Activated gamma-delta T cell treated with Interleukin-2 at 50 U/mL for 16 hours (primary cell): ENCODE data around the gene TIAM1.

Source experiments
- DNase-seq: peaks from one replicate; pipeline ENCODE4 v3.0.0-alpha.2; 2020

TIAM1 gene

DNA sequence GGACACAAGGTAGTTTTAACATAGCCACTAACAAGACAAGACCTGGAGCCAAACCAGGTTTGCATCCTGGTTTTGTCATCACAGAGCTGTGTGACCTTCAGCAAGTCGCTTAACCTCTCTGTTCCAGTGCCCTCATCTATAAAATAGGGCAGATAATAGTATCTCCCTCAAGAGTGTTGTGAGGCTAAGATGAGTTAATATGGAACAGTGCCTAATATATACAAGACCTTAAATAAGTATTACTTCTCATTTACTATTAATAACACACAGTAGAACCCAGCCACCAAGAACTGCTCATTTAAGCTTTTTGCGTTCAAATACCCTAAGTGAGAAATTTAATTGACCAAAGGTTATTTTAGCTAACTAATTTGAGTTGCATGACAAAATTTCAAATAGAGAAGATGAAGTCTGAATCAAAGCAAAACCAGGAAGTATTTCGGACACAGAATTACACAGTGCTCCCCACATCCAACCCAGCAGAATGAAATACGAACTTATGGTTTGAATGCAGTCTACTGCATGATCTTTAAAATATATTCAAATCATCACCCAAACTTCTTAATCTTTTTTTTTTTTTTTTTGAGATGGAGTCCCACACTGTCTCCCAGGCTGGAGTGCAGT, 181.9 kb downstream of the TIAM1 start:
- DNase-seq, result no peak

DNA sequence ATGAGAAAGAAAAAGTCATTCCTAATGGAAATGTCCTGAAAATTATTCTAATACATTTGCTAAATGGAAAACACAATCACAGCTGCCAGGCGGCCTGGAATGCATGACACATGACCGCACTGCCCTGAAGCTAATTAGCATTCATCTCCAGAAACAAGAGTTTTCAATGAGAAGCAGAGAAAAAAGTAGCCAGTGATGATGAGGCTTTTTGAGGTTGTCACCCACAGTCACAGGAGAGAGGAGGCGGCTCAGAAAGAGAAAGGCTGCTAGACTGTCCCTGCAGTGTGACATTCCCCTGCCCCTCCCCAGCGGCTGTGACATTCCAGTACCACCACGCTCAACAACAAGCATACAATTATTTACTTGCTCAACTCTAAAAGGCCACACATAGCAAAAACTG, 182.9 kb downstream of the TIAM1 start:
- DNase-seq, result no peak

DNA sequence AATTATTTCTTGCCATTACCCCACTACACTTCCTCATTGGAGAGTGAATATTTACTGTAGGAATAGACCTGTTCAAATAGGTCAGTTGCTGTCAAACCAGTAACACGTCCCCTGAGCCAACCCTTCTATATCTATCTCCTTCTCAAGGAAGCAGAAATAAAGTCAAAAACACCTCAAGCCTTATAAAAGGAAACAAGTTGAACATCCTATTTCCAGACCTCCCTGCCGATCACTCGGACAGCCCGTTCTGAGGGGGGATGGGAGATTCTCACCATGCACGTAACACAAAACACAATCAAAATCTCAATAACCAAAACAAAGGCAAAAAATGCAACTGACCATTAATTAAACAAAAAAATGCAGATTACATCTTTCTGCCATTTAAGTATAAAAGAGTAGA, 184.3 kb downstream of the TIAM1 start:
- no peak for DNase-seq

DNA sequence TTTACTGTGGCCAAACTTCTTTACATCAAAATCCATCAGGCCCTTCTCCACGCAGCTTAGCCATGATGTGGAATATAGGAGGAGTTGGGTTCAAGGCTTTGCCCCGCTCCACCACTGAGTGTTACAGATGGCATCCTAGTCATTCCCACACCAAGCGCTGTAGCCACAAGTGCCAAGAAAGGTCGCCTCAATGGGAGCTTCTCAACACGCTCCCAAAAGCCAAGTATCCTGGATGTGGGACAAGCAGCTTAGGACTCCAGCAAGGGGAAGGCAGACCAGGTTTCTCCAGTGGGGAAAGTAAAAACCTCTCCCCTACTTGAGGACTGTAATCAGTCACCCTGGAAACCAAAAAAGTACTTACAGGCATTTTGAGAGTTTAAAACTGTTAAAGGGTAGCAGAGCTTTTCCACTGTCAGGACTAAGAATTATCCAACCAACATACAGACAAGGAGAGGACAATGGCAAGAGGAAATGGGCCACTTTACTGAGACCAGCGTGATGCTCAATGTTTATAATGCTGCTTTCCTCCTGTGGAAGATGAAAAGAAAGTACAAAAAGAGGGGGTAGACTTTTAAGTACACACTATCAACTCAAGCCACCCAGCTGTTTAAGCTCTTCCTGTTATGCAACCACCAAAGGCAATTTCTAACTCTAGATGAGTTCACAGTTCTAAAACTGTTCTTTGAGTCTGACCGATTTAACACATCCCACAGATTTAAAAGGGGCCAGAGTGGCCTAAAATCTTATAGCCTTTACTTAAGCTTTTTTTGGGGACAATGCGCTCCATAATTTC, 185.1 kb downstream of the TIAM1 start:
- DNase-seq, result no peak

DNA sequence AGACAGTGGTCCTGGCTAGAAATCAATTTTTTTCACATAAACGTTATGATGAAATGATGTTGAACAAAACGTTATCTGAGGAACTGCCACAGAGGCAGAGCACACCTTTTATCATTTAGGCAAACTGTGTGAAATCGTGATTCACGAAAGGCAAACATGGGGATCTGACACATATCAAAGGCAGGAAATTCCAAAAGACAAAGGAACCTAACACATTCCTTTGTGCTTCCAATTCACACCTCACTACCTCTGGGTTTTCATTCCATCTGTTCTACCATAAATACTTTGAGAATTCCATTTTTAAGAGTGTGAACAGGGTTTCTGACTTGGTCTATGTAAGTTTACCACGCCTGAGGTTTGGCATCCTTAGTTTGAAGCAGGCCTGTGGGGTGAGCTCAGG, 186.3 kb downstream of the TIAM1 start:
- no peak for DNase-seq

DNA sequence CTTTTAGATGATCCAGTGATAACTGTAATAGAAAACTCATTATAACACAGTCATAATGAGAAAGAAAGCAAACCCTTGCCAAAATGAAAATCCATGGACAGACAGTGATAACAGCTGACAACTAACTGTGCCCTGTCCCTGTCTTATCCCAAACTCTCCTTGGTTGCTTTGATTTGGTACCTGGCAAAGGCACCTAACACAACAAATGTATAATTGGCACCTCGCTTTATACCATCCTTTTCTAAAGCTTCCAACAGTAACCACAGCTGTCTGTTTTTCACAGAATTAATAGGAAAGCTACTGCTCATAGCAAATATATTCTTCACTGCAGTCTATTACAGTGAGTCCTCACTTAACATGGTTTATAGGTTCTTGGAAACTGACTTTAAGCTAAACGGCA, 187.4 kb downstream of the TIAM1 start:
- no peak for DNase-seq

DNA sequence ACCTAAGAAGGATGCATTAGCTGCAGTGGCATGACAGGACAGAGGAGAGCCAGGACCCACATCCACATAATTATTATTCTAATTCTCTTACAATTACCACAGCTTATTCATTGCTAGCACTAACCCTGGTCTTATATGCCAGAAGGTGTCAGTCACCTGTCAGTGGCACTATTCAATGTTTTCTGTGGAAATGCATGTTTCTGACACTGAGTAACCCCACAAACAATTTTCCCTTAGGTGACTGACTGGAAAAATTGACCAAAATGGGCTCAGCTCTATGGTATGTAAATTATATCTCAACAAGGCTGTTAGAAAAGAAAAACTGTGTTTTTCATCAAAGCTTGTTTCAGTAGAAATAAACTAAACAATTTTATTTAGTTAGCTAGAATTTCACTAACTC, 187.9 kb downstream of the TIAM1 start:
- no peak for DNase-seq

DNA sequence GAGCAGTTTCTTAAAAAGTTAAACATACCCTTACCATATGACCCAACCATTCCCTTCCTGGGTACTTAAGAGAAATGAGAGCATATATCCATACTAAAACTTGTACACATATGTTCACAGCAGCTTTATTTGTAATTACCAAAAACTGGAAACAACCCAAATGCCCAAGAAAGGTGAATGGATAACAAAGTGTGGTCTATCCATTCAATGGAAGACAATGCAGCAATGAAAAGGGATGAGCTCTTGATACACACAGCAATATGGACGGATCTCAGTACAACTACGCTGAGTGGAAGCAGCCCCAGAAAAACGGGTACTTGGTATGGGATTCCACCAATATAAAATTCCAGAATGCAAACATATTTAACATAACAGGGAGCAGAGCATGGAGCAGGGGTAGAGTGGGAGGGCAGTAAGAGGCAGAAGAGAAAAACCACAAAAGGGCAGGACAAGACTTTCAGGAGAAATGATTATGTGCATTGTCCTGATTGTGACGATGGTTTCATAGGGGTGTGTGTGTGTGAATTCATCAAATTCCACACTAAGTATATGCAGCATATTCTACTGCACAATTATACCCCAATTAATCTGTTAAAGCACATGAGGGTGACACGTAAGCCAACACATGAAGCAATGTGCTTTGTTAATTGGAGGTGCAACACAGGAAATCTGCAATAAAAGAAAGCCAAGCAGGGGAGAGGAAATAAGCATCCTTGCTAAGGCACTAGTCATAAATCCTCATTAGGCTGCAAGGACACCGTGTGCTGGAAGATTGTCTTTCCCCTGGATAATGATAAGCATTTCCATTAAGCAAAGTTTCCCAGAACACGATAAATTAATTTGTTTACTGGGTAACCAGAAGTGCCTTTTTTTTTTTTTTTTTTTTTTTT, 192.7 kb downstream of the TIAM1 start:
- DNase-seq, result no peak

DNA sequence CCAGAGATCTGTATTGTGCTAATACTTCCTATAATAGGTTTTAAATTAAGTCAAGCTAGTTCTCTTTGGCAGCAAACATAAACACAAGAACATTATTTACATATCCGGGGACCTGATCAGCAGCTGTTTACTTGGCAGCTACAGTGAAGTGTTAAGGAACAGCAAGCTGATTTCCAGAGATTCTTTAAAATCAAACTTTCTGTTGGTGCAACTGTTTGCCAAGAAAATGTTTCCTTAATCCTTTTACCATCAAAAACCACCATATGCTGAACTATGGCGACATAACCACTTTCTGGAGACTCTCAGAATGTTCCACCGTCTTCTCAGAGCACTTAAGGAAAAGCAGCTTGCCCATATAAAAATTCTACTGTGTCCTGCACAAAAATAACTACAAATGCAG, 198.8 kb downstream of the TIAM1 start:
- no peak for DNase-seq

DNA sequence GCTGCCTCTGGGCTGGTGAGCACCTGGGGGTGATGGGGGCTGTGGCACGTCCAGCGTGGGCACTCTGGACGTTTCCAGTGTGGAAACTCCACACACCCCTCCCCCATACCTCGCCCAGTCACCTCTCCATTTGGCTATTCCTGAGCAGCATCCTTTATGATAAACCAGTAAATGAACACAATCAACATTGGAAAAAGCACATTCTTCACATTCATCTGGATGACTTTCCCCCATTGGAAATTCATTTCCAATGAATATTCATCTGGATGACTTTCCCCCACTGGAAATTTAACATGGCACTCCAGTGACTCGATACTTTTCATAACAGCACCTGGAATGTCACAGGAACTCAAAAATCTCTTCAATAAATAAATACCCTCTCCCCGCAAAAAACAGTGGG, 201.0 kb downstream of the TIAM1 start:
- DNase-seq, result no peak

DNA sequence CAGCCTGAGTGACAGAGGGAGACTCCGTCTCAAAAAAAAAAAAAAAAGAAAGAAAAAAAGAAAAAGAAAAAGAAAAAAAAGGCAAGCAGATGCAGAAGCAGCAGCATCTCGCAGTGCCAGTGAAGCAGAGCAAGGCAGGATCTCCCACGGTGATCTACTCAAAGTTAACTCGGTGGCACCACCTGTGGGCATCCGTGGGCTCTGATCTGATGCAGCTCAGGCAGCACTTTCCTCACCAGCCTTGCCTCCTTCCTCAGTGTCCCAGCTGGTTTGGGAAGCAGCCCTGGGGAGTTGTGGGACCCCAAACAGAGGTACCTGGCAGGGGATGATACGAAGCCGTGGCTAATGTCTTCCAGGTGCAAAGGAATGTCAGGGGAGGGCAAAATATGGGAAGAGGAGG, 201.5 kb downstream of the TIAM1 start:
- no peak for DNase-seq

DNA sequence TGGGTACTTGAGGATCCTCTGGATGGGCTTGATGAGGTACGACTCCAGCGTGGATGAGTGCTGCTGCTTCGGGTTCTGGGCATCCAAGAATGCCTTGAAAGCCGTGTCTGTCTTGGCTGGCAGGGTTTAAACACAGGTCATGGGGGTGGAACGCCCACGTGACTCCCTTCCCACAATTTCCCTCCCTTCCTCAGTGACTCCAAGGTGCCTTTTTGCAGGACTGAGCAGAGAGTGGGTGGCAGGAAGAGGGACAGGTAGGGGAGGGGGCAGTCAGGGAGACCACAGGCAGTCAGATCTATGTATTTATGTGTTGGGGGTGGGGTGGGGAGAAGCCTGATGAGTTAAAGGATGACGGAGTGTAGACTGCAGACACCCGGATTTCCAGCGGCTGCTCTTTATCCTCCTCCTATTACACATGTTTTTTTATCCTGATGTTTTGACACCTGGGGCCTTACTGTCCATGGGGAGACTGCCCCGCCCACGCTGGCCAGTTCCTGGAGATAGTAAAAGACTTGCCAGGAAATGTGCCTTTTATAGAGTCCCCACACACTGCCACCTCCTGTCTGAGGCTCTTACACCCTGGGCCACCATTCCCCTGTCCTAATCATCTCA, 202.6 kb downstream of the TIAM1 start:
- DNase-seq, result no peak

DNA sequence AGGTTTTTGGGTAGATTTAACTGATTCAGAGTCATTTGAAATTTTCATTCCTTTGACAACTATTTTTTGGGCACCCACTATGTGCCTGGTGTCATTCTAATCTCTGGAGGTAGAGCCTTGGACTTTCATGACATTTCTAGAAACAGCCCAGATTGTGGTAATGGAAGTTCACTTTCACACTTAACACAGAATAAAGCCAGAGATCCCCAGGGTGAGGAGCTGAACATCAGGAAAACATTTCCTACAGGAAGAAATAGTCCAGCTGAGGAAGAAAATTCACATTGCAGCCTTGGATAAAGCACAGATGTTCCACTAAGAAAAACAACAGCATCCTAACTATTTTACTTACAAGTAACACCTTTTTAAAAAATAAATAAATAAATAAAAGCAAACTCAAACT, 203.4 kb downstream of the TIAM1 start:
- no peak for DNase-seq

DNA sequence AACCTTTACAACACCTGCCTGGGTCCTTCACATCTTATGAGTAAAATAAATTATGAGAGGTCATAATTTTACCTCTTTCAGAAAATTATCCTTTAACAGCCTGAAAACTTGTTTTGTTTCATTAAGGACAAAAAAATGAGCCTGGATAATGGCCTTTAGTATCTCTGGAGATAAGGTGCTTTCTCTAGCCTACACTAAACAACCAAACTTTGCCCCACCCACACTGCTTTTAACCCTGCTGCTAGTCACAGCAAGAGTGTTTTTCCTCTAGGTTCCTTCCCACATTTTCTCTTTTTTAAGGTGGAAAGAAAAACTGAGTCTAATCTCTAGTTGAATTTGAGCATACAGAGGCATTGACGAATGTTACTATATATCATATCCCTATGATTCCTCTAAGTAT, 204.0 kb downstream of the TIAM1 start:
- DNase-seq, result no peak

DNA sequence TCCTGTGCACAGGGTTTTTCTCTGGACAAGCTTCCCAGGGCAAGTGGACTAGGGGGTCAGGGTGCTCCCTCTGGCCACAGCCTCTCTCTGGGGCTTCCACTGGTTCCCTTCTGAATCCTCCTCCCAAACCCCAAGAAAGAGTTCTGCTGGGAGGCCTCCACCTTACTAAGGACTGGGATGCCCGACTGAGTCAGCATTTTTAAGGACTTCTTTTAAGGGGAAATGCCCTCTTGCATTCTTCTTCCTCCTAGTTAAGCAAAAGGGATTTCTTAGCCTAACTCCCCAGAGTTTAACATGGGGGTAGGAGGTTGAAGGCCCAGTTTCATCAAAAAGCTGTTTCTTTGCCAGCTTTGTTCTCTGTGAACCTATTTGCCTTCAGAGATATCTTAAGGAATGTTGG, 206.1 kb downstream of the TIAM1 start:
- DNase-seq, result no peak

DNA sequence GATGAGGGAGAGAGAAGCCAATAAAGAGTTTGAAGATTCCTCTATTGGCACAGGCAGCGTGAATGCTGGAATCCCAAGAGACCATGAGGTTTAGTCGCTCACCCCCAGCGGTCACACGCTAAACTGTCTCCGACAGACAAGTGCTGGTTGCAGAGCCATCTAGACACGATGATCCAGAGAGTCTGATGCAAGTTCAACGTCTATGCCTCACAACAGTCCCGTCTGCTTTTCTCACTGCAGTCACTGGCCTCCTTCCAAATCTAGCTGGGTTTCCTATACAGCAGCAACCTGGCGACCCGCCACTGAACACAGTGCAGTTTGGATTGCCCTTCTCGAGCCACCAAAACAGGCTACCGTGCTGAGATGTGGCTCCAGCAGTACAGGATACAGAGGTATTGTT, 207.2 kb downstream of the TIAM1 start:
- no peak for DNase-seq

DNA sequence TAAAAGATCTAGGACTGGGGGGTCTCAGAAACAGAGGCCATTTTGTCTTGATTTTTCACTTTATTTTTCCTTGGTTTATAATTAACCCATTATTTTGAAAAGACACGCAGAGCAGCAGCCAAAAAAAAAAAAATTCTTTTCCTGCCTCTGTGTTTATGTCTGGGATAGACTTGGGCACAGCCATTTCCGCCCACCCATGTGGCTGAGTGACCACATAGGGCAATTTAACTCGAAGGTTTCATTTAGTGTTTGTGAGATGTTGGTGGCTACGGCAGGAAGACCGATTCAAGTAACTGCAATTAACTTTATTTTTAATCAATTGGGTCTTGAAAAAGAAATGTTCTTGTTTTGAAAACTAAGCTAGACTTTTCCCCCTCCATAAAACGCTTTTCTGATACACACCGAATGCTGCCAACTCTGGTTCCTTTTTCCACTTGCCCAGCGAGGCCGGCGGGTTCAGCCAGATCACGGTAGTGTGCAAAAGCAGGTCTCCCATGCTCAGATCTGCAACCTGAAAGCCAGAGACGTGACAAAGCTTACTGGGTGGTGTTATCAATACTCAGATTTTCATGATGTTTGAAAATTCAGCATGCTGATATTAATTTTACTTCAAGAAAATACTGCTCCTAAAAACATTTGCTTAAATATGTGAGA, 208.4 kb downstream of the TIAM1 start:
- DNase-seq, result no peak

DNA sequence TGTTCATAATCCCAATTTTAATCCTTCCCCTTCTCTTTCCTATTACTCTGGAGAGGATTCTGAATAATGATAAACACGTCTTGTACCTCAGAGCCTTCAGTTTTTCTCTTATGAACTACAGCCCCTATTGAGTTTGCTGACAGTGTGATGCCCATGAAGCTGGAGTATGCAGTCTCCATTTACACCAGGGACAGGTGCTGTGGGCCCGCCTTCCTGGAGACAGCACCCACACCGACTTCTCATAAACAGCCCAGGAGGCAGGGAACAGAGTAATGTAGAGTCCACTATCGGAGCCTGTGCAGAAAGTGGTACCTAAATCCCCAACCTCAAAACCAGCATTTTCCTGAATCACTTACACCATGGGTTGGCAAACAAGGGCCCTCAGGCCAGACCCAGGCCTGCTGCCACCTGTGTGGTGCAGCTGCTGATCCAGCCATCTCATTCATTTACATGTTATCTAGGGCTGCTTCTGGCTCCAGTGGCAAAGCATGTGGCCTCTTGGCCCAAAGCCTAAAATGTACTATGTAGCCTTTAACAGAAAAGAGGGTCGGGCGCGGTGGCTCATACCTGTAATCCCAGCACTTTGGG, 210.7 kb downstream of the TIAM1 start:
- no peak for DNase-seq

DNA sequence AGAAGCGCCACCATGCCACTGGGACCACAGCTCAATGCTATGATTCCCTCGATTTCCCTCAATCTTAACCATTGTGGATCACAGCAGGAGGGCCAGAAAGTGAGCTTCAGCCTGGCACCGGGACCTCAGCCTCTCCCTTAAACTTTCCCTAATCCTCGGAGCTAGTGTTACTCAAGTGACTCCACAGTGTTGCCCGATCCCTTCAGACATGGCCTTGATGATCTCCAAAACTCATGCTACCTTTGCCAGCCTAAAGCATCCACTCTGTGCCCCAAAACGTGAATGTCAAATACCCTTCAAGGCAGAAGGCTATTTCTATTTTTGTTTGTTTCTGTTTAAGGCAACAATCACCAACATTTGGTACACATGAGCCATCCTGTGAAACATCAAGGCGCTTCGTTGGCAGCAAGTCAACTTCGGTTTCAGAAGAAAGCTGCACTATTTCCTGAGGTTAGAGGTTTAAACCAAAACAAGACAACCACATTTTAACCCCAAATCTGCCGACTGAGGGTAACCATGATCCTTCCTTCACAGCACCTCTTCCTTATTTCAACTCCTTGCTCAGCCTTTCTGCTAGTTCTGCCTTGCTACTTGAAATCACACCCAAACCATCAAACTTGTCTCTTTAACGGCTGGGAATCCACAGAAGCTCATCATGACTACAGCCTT, 211.4 kb downstream of the TIAM1 start:
- peak; percentile 67 for DNase-seq

DNA sequence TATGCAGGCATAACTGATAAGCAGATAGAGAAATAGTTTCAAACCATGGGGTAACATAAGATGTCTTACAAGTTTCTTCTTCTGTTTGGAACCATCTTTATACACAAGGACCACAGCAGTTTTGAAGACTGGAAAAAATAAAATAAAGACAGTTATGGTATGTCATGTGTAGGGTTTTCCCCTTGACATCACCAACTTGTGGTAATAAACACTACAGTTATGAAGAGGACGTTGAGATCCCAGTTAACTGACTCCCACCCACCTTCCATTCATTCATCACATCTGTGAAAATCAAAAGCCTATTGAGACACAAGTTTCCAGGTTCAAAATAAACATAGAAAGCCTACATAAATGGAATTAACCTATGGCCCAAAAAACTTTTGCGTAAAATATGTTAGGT, 213.2 kb downstream of the TIAM1 start:
- DNase-seq, result no peak

DNA sequence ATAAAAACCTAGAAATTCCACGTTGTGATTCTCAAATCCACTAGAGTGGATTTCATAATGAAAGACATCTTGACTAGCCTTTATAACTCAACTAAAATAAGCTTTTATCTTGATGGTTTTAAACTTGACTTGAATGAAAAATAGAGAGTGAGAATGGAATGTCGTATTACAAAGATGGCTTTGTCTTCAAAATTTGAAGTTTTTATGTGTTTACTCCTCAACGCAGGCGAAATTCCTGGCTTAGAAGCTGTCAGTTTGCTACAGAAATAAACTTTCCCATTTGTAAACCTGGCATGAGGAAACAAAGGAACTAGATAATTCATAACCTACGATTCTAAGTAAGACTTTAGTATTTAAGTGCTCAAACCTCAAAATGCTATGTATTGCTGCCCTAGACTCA, 215.8 kb downstream of the TIAM1 start:
- no peak for DNase-seq

DNA sequence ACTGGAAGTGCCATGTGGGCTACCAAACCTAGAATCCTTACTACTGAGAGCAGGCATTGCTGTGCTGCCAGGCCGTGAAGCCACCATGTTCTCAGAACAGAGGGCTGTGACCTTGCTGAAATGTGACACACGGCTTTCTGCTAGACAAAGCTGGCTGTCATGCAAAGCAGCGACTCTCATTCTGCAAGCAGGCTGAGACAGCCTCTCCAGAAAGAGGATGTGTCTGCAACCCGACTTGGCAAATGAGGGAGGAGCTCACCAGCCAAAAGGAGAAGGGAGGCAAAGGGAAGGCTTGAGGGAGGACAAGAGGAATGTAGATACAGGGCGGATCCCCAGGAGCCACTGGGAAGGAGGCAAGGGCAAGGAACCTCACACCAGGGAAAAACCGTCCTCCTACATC, 220.1 kb downstream of the TIAM1 start:
- DNase-seq, result no peak
